ENCODE results near the gene MOG. TPM values are rescaled to one million over a fixed set of nuclear protein-coding genes. Genes with fewer than 3 reads are reported as not detected.
"Not testable (repeated sequence)": the region's sequence is repeated elsewhere in the genome, so short reads cannot be mapped to it uniquely, and the experiment has no call there.

MOG gene
- total and polyA plus RNA-seq, 11 donors = 0.19 to 7.4 (median 2.7) TPM

DNA sequence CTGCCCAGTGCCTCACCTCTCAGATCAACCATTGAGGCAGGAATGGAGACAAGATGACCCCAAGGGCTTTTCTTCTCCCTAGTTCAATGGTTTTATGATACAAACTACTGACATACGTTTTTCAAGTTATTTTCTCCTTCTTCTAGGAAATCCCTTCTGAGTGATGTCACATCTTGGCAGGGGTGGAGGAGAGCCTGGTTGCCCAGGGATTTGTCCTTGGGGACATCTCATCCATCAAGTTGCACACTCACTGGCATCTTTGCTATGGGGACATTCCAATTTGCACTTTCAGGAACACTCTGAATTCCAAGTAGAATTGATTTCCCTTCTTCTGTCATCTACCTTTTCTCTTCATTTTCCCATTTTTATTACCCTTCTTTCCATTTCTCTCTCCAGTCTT, 14.1 kb downstream of the MOG start:
- intact Hi-C loops (cut with DNase I) = no loop called here
- Histone ChIP-seq H3K4me1 (peaks cover 0 to 2% (median 0%) of the 10 kb centered on the region in 12 donors), H3K9me3 (no peaks in the 10 kb centered on the region), H3K27me3 (peaks cover 0 to 16% (median 0%) of the 10 kb centered on the region in 9 donors), H3K27ac (no peak overlapping the region), H3K36me3 (no peaks in the 10 kb centered on the region), H3K4me3 (no peak overlapping the region)
- DNase-seq (no peak), ATAC-seq (no peak)
- 21 to 52% (median 31%) methylated on average over 1 of the region's 1 CpG for WGBS, 4 donors
- TF ChIP-seq POLR2A (IDR thresholded peaks at IDR 0.05) = no peak
- no peak for TF ChIP-seq CTCF (IDR thresholded peaks at IDR 0.05)

GRCh38 chr6:29672116-29672515, 15.2 kb downstream of the MOG start:
- not testable (repeated sequence) for H3K4me3 ChIP-seq, DNase-seq

GRCh38 chr6:29673161-29673560, 16.3 kb downstream of the MOG start:
- DNase-seq (no peak), ATAC-seq (no peak)
- H3K36me3 ChIP-seq = no peaks in the 10 kb centered on the region
- H3K9me3 ChIP-seq = no peaks in the 10 kb centered on the region
- no peak overlapping the region for H3K27ac ChIP-seq
- intact Hi-C loops (cut with DNase I) = no loop called here
- TF ChIP-seq CTCF (IDR thresholded peaks at IDR 0.05) (no peak), POLR2A (IDR thresholded peaks at IDR 0.05) (no peak)
- no peak overlapping the region for H3K4me3 ChIP-seq
- peaks cover 0 to 7% (median 0%) of the 10 kb centered on the region in 12 donors for H3K4me1 ChIP-seq
- peaks cover 0 to 16% (median 0%) of the 10 kb centered on the region in 9 donors for H3K27me3 ChIP-seq
- 93 to 95% (median 94%) methylated on average over 11 to 12 of the region's 12 CpGs for WGBS, 4 donors

More at GRCh38 chr6:29672116-29672515, 15.2 kb downstream of the MOG start:
- 83 to 98% (median 89%) methylated on average over 5 of the region's 5 CpGs for WGBS, 4 donors
- H3K4me1 ChIP-seq; ATAC-seq; intact Hi-C loops (cut with DNase I); H3K36me3 ChIP-seq; H3K27ac ChIP-seq; H3K9me3 ChIP-seq: not testable (repeated sequence)
- peaks cover 0 to 16% (median 0%) of the 10 kb centered on the region in 9 donors for H3K27me3 ChIP-seq

DNA sequence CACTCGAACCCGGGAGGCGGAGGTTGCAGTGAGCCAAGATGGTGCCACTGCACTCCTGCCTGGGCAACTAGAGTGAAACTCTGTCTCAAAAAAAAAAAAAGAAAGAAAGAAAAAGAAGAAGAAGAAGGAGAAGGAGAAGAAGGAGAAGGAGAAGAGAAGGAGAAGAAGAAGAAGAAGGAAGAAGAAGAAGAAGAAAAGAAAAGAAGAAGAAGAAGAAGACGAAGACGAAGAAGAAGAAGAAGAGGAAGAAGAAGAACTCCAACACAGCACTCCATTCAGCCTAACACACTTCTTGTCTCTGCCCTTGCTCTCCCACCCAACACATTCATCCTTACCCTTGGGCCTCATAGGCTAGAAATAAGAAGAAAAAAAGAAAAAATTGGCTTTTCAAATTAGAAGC, 17.1 kb downstream of the MOG start:
- TF ChIP-seq CTCF (IDR thresholded peaks at IDR 0.05) (no peak), POLR2A (IDR thresholded peaks at IDR 0.05) (no peak)
- Histone ChIP-seq H3K4me1 (peaks cover 0 to 7% (median 0%) of the 10 kb centered on the region in 12 donors), H3K4me3 (no peak overlapping the region), H3K27ac (no peak overlapping the region), H3K9me3 (no peaks in the 10 kb centered on the region), H3K36me3 (no peaks in the 10 kb centered on the region), H3K27me3 (peaks cover 0 to 16% (median 0%) of the 10 kb centered on the region in 9 donors)
- intact Hi-C loops (cut with DNase I) = no loop called here
- DNase-seq (no peak), ATAC-seq (no peak)
- 90 to 97% (median 93%) methylated on average over 5 of the region's 5 CpGs for WGBS, 4 donors

DNA sequence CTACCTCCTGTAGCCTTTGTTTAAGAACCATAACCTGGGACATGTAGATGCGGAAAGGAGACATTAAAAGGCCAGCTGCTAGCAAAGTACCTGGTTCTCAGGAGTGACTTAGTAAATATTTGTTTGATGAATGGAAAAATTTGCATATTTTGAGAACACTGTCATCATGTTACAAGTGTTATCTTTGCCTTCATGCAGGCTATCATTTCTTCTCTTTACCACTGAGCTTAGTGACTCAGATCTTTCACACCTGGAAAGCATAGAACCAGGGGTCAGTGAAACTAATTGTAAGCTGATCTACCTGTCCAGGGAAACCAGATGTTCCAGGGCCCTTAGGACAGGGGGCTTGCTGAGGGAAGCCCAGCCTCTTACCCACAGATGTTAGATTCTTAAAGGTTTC, 18.7 kb downstream of the MOG start:
- DNase-seq = no peak
- TF ChIP-seq CTCF (IDR thresholded peaks at IDR 0.05) (no peak), POLR2A (IDR thresholded peaks at IDR 0.05) (no peak)
- H3K27ac ChIP-seq = no peak overlapping the region
- peaks cover 0 to 8% (median 0%) of the 10 kb centered on the region in 9 donors for H3K27me3 ChIP-seq
- H3K4me3 ChIP-seq = no peak overlapping the region
- H3K36me3 ChIP-seq = no peaks in the 10 kb centered on the region
- H3K9me3 ChIP-seq = no peaks in the 10 kb centered on the region
- intact Hi-C loops (cut with DNase I) = no loop called here
- ATAC-seq = no peak
- H3K4me1 ChIP-seq = peaks cover 0 to 7% (median 0%) of the 10 kb centered on the region in 12 donors
- WGBS, 4 donors = 89 to 100% (median 97%) methylated on average over 1 of the region's 1 CpG
